Measurements from ENCODE around the gene ACTN4. TPM values are rescaled to one million over a fixed set of nuclear protein-coding genes. Genes with fewer than 3 reads are reported as not detected.

Gene ACTN4
- total and polyA plus RNA-seq, 2 of the 4 experiments (the other 2 are of a cell fraction) = 541 to 659 TPM

DNA sequence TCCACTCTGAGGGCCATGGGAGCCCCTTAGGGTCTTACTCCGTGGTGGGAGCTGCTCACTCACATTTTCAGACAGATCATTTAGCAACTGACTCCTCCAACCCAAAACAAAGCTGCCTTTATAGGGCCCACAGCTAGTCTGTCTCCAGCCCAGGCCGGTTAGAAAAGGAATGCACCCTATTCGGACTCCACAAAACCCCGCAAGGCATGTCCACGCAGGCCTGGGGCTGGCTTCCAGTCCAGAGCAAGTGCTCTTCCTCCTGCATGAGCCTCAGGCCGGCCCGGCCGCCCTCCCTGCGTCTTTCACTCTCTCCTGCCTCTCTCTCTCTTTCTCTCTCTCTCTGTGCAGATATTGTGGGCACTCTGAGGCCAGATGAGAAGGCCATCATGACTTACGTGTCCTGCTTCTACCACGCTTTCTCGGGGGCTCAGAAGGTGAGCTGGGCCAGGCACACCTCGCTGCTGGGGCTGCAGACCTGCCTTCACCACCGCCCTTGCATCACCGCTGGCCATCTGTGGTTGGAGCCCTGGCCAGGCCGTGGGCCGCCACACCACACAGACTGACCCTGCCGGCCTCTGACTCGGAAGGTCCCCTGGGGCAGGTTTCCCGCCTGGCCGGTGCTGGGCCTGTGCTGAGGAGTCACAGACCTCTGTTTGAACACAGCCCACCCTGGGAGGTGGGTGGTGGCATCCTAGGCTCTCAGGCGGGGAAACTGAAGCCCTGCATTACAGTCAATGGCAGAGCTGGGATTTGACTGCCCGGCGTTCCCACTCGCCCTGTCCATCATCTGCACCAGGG, 63.7 kb downstream of the ACTN4 start:
- Histone ChIP-seq H3K79me1 (ENCODE audit: low read depth in 1 of 2, low read length in 2 of 2) (peaks cover 45 to 90% of the 10 kb centered on the region in 2 experiments), H3K56ac (ENCODE audit: extremely low read depth, insufficient read depth, low read length) (peak overlapping the region; percentile 32; the same call in 1 of the 2 replicates), H3K23ac (ENCODE audit: low read depth, low read length) (peak overlapping the region; percentile 80), H3K4me3 (ENCODE audit: insufficient read depth, low read depth, low read length) (no peak overlapping the region), H3K4me1 (ENCODE audit: control insufficient read depth, insufficient read depth, low read length) (peaks cover 45% of the 10 kb centered on the region), H3K18ac (ENCODE audit: low read depth, low read length) (peak overlapping the region; percentile 10; the same call in 1 of the 2 replicates), H3K36me3 (ENCODE audit: control insufficient read depth, insufficient read depth, low read length) (peaks cover 84% of the 10 kb centered on the region), H3K9me3 (ENCODE audit: control insufficient read depth, insufficient read depth, low read length) (no peaks in the 10 kb centered on the region), H2BK15ac (ENCODE audit: low read depth, low read length) (peak overlapping the region; percentile 35; the same call in 2 of the 3 replicates), H4K20me1 (ENCODE audit: insufficient read depth, low read length) (peaks cover 30% of the 10 kb centered on the region), H2BK5ac (ENCODE audit: low read depth, low read length, poor library complexity, severe bottlenecking) (peak overlapping the region; percentile 82), H4K91ac (ENCODE audit: insufficient read depth, low read depth, low read length) (peak overlapping the region; percentile 80), H3K9me1 (ENCODE audit: insufficient read depth, low read length) (peaks cover 22% of the 10 kb centered on the region), H3K4me2 (ENCODE audit: low read depth, low read length) (no peak overlapping the region), H3K14ac (replicated peaks; ENCODE audit: low read depth, low read length) (peak overlapping the region; percentile 89), H3K4ac (ENCODE audit: low read depth, low read length) (peak overlapping the region; percentile 92), H3K27me3 (ENCODE audit: control insufficient read depth, insufficient read depth, low read length) (no peaks in the 10 kb centered on the region), H2AK5ac (ENCODE audit: low read depth, low read length) (peak overlapping the region; percentile 98), H4K5ac (ENCODE audit: low read depth, low read length) (peak overlapping the region; percentile 45), H2AK9ac (replicated peaks; ENCODE audit: low read depth, low read length, poor library complexity) (peak overlapping the region; percentile 98), H4K8ac (ENCODE audit: low read depth in 2 of 2, low read length in 2 of 2) (peak overlapping the region; percentile 14 to 83; a peak in 3 of 4 replicates), H2AFZ (replicated peaks; ENCODE audit: low read length, poor library complexity) (peak overlapping the region; percentile 73), H2BK120ac (ENCODE audit: low read depth, low read length) (peak overlapping the region; percentile 77), H2BK20ac (ENCODE audit: low read depth, low read length) (peak overlapping the region; percentile 36), H3K9ac (ENCODE audit: low read depth, low read length) (peak overlapping the region; percentile 0; the same call in 1 of the 2 replicates), H3K27ac (ENCODE audit: insufficient read depth, low read length) (peak overlapping the region; percentile 63)
- BruUV-seq (replicated peaks) = no TSS peak
- dilution Hi-C loops (cut with HindIII; ENCODE audit: low sequenced_read_pairs, unreplicated experiment) = no loop called here
- TF ChIP-seq POLR2A (IDR thresholded peaks at IDR 0.05; ENCODE audit: low read depth, low read length) = no peak
- peak; percentile 45; the same call in 1 of the 2 replicates for TF ChIP-seq CEBPB (IDR thresholded peaks at IDR 0.05; ENCODE audit: low read depth, low read length)
- ChIA-PET CTCF (interaction anchor here (0.5 to 1.7 kb wide), 5 partner anchors 39 to 219 kb away, joined by 3 to 4 read pairs (median 3); partner anchors contain the start of genes MRPS12 and SARS2), POLR2A (ENCODE audit: unreplicated experiment) (interaction anchor here (0.5 to 0.9 kb wide), 3 partner anchors 58 to 131 kb away, joined by 3 to 5 read pairs (median 3); no protein-coding TSS in a partner anchor)
- intact Hi-C loops (cut with micrococcal nuclease) = loop anchor here (1.0 to 2.0 kb wide), 2 partner anchors 9 to 62 kb away; no protein-coding TSS in a partner anchor
- peak; percentile 18 for ATAC-seq (ENCODE audit: low read depth)
- no peak for DNase-seq
- in situ Hi-C loops (cut with MboI; ENCODE audit: low sequenced_read_pairs) = no loop called here
- 68% methylated on average over 17 of the region's 25 CpGs; no CpG with 5 or more reads in 1 of the 2 experiments for WGBS, 2 experiments (ENCODE audit: extremely low coverage in 2 of 2, insufficient read length in 1 of 2)

Data from IMR-90 (cell line).